ENCODE results near the gene TRIM73.
"Not testable (repeated sequence)": the region's sequence is repeated elsewhere in the genome, so short reads cannot be mapped to it uniquely, and the experiment has no call there.

TRIM73 gene

GRCh38 chr7:75418292-75418858 is 22.9 kb downstream of the TRIM73 start:
- H3K4me3 ChIP-seq (ENCODE audit: low read length); H3K9me3 ChIP-seq (ENCODE audit: control insufficient read depth, low read length); H3K9ac ChIP-seq (ENCODE audit: low read length); H3K27me3 ChIP-seq (replicated peaks; ENCODE audit: control insufficient read depth, insufficient read depth, low read length); DNase-seq (ENCODE audit: low read depth); H3K4me1 ChIP-seq (ENCODE audit: control insufficient read depth, insufficient read depth, low read length): not testable (repeated sequence)
- H3K36me3 ChIP-seq (ENCODE audit: control insufficient read depth, insufficient read depth, low read length, severe bottlenecking), result peaks cover 22% of the 10 kb centered on the region

- H3K27me3 ChIP-seq (replicated peaks; ENCODE audit: control insufficient read depth, insufficient read depth, low read length); DNase-seq (ENCODE audit: low read depth); H3K9me3 ChIP-seq (ENCODE audit: control insufficient read depth, low read length); H3K4me1 ChIP-seq (ENCODE audit: control insufficient read depth, insufficient read depth, low read length); H3K4me3 ChIP-seq (ENCODE audit: low read length); H3K9ac ChIP-seq (ENCODE audit: low read length): not testable (repeated sequence)
- peaks cover 28% of the 10 kb centered on the region for H3K36me3 ChIP-seq (ENCODE audit: control insufficient read depth, insufficient read depth, low read length, severe bottlenecking)
Measured at GRCh38 chr7:75419210-75419609, 23.8 kb downstream of the TRIM73 start.

- not testable (repeated sequence) for DNase-seq (ENCODE audit: low read depth); H3K4me1 ChIP-seq (ENCODE audit: control insufficient read depth, insufficient read depth, low read length); H3K9me3 ChIP-seq (ENCODE audit: control insufficient read depth, low read length); H3K4me3 ChIP-seq (ENCODE audit: low read length); H3K9ac ChIP-seq (ENCODE audit: low read length); H3K27me3 ChIP-seq (replicated peaks; ENCODE audit: control insufficient read depth, insufficient read depth, low read length)
- H3K36me3 ChIP-seq (ENCODE audit: control insufficient read depth, insufficient read depth, low read length, severe bottlenecking), result peaks cover 33% of the 10 kb centered on the region
Measured at GRCh38 chr7:75419693-75420092, 24.3 kb downstream of the TRIM73 start.

GRCh38 chr7:75420152-75420551 is 24.7 kb downstream of the TRIM73 start:
- peaks cover 34% of the 10 kb centered on the region for H3K36me3 ChIP-seq (ENCODE audit: control insufficient read depth, insufficient read depth, low read length, severe bottlenecking)
- not testable (repeated sequence) for H3K9ac ChIP-seq (ENCODE audit: low read length); DNase-seq (ENCODE audit: low read depth); H3K4me3 ChIP-seq (ENCODE audit: low read length); H3K27me3 ChIP-seq (replicated peaks; ENCODE audit: control insufficient read depth, insufficient read depth, low read length); H3K4me1 ChIP-seq (ENCODE audit: control insufficient read depth, insufficient read depth, low read length); H3K9me3 ChIP-seq (ENCODE audit: control insufficient read depth, low read length)

DNA sequence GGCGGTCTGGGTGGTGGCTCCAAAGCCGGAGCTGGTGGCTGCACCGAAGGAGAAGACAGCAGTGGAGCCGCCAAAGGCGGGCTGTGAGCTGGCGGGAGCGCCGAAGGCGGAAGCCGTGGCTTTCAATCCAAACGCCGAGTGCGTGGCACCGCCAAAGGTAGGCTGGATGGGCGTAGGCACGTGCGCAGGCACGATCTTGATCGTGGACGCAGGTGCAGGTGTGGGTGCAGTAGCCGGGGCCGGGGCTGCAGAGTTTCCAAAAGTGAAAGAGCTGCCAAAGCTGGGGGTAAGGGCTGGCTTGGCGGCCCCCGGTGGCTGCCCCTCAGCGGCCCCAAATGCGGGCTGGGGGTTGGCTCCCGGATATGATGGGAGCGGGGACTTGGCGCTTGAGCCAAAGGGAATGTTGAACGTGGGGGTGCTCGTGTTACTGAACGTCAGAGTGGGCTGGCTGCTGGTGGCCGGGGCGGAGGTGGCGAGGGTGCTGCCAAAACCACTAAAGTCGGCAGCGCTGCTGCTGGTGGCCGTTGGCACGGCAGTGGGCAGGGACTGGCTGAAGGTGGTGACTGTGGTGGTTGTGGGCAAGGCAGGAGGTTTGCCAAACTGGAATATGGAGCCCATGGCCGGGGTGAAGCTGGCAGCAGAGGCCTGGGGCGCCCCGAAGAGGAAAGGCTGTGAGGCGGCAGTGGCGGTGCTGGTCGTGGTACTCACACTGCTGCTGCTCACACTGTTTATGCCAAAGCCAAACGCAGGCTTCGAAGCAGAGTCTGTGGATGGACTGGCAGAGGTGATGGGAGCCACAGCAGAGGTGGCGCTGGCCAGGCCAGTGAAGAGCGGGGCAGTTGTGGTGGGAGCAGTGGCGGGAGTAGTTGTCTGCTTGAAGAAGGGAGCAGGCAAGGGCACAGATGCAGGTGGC is 26.6 kb downstream of the TRIM73 start:
- not testable (repeated sequence) for H3K27me3 ChIP-seq (replicated peaks; ENCODE audit: control insufficient read depth, insufficient read depth, low read length); DNase-seq (ENCODE audit: low read depth); H3K9ac ChIP-seq (ENCODE audit: low read length); H3K9me3 ChIP-seq (ENCODE audit: control insufficient read depth, low read length); H3K4me3 ChIP-seq (ENCODE audit: low read length); H3K4me1 ChIP-seq (ENCODE audit: control insufficient read depth, insufficient read depth, low read length)
- peaks cover 23% of the 10 kb centered on the region for H3K36me3 ChIP-seq (ENCODE audit: control insufficient read depth, insufficient read depth, low read length, severe bottlenecking)

- H3K4me1 ChIP-seq (ENCODE audit: control insufficient read depth, insufficient read depth, low read length); H3K27me3 ChIP-seq (replicated peaks; ENCODE audit: control insufficient read depth, insufficient read depth, low read length); DNase-seq (ENCODE audit: low read depth); H3K4me3 ChIP-seq (ENCODE audit: low read length); H3K9ac ChIP-seq (ENCODE audit: low read length); H3K9me3 ChIP-seq (ENCODE audit: control insufficient read depth, low read length): not testable (repeated sequence)
- peaks cover 32% of the 10 kb centered on the region for H3K36me3 ChIP-seq (ENCODE audit: control insufficient read depth, insufficient read depth, low read length, severe bottlenecking)
Measured at GRCh38 chr7:75423481-75423880, 28.1 kb downstream of the TRIM73 start.

GRCh38 chr7:75439000-75439399 is 43.6 kb downstream of the TRIM73 start:
- peaks cover 61% of the 10 kb centered on the region for H3K36me3 ChIP-seq (ENCODE audit: control insufficient read depth, insufficient read depth, low read length, severe bottlenecking)
- H3K9me3 ChIP-seq (ENCODE audit: control insufficient read depth, low read length); H3K4me3 ChIP-seq (ENCODE audit: low read length): not testable (repeated sequence)

GRCh38 chr7:75442101-75442464 is 46.7 kb downstream of the TRIM73 start:
- H3K9me3 ChIP-seq (ENCODE audit: control insufficient read depth, low read length); H3K27me3 ChIP-seq (replicated peaks; ENCODE audit: control insufficient read depth, insufficient read depth, low read length); H3K4me1 ChIP-seq (ENCODE audit: control insufficient read depth, insufficient read depth, low read length): not testable (repeated sequence)
- DNase-seq (ENCODE audit: low read depth), result peak; percentile 0
- Histone ChIP-seq H3K9ac (ENCODE audit: low read length) (peak overlapping the region; percentile 58), H3K36me3 (ENCODE audit: control insufficient read depth, insufficient read depth, low read length, severe bottlenecking) (peaks cover 31% of the 10 kb centered on the region), H3K4me3 (ENCODE audit: low read length) (peak overlapping the region; percentile 66)

More at GRCh38 chr7:75439000-75439399, 43.6 kb downstream of the TRIM73 start:
- H3K9ac ChIP-seq (ENCODE audit: low read length); H3K27me3 ChIP-seq (replicated peaks; ENCODE audit: control insufficient read depth, insufficient read depth, low read length); H3K4me1 ChIP-seq (ENCODE audit: control insufficient read depth, insufficient read depth, low read length); DNase-seq (ENCODE audit: low read depth): not testable (repeated sequence)

- H3K4me1 ChIP-seq (ENCODE audit: control insufficient read depth, insufficient read depth, low read length); H3K27me3 ChIP-seq (replicated peaks; ENCODE audit: control insufficient read depth, insufficient read depth, low read length); H3K9me3 ChIP-seq (ENCODE audit: control insufficient read depth, low read length): not testable (repeated sequence)
- Histone ChIP-seq H3K4me3 (ENCODE audit: low read length) (peak overlapping the region; percentile 82), H3K9ac (ENCODE audit: low read length) (peak overlapping the region; percentile 88), H3K36me3 (ENCODE audit: control insufficient read depth, insufficient read depth, low read length, severe bottlenecking) (peaks cover 26% of the 10 kb centered on the region)
- DNase-seq (ENCODE audit: low read depth), result peak; percentile 29
Measured at GRCh38 chr7:75442465-75443111, 47.2 kb downstream of the TRIM73 start.

DNA sequence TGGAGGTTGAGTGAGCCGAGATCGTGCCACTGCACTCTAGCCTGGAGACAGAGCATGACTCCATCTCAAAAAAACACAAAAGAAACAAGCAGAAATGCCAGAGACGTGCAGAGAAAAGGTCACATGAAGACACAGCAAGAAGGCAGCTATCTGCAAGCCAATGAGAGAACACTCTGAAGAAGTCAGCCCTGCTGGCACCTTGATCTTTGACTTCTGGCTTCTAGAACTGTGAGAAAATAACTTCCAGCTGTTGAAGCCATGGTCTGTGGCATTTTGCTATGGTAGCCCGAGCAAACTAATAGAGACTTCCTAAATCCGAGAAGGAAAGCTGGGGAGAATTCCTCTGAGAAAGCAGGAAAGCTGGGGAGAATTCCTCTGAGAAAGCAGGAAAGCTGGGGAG is 54.5 kb downstream of the TRIM73 start:
- not testable (repeated sequence) for H3K9ac ChIP-seq (ENCODE audit: low read length); H3K36me3 ChIP-seq (ENCODE audit: control insufficient read depth, insufficient read depth, low read length, severe bottlenecking); H3K27me3 ChIP-seq (replicated peaks; ENCODE audit: control insufficient read depth, insufficient read depth, low read length); H3K4me3 ChIP-seq (ENCODE audit: low read length); H3K9me3 ChIP-seq (ENCODE audit: control insufficient read depth, low read length); H3K4me1 ChIP-seq (ENCODE audit: control insufficient read depth, insufficient read depth, low read length); DNase-seq (ENCODE audit: low read depth)

DNA sequence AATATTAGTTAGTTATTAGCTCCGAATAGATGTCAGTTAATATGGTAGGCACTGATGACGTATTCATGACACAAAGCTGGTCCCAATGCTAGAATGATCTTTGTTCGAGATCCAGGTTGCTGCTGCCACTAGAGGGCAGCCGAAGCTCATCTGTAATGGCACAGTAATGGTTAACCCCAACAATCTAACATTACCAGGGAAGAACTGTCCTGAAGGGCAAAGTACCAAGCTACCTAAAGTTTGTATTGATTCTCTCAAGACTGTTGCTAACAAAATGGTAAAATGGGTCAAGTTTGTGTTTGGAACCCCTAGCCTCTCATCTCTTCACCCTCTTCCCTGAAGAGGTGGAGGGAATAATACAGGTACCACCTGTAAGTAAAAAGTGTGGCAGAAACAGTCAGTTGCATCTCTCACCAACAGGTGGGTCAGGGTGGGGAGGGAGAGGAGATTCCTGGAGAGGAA is 57.1 kb downstream of the TRIM73 start:
- not testable (repeated sequence) for H3K9ac ChIP-seq (ENCODE audit: low read length); H3K27me3 ChIP-seq (replicated peaks; ENCODE audit: control insufficient read depth, insufficient read depth, low read length); H3K9me3 ChIP-seq (ENCODE audit: control insufficient read depth, low read length); H3K4me1 ChIP-seq (ENCODE audit: control insufficient read depth, insufficient read depth, low read length); H3K36me3 ChIP-seq (ENCODE audit: control insufficient read depth, insufficient read depth, low read length, severe bottlenecking); H3K4me3 ChIP-seq (ENCODE audit: low read length); DNase-seq (ENCODE audit: low read depth)
